Nephron (organoid): ENCODE measurements around the gene MLLT10.

Source experiments
- H3K27ac Mint-ChIP-seq, 3 experiments: 2 replicates each; pipeline ENCODE4 v1.8.0; 2020; ENCODE audit warnings: mixed read lengths in 3 of 3, mild to moderate bottlenecking in 2 of 3, moderate library complexity in 1 of 3
- H3K27me3 Mint-ChIP-seq: 2 replicates; pipeline ENCODE4 v1.8.0; 2021; ENCODE audit warnings: low read depth, mild to moderate bottlenecking, moderate library complexity, mixed read lengths
- H3K36me3 Mint-ChIP-seq: 2 replicates; pipeline ENCODE4 v1.8.0; 2020; ENCODE audit warnings: low read depth, mixed read lengths
- H3K4me1 Mint-ChIP-seq: 2 replicates; pipeline ENCODE4 v1.8.0; 2020; ENCODE audit warnings: mixed read lengths
- H3K4me3 Mint-ChIP-seq, 3 experiments: 2 replicates each; pipeline ENCODE4 v1.8.0; 2020; ENCODE audit warnings: mild to moderate bottlenecking in 3 of 3, mixed read lengths in 3 of 3, moderate library complexity in 2 of 3
- H3K9me3 Mint-ChIP-seq: 2 replicates; pipeline ENCODE4 v1.8.0; 2020; ENCODE audit warnings: mixed read lengths
- CTCF ChIP-seq, 3 experiments: fragments of 200-600 bp; sonication (generic); IDR thresholded peaks; one replicate each; pipeline ENCODE4 v1.5.0; 2021; ENCODE audit warnings: antibody characterized with exemption in 3 of 3; ENCODE audit not compliant: unreplicated experiment in 3 of 3

The MLLT10 gene

GRCh38 chr10:21699575-21699974 is 165.5 kb downstream of the MLLT10 start:
- Mint-ChIP-seq H3K36me3 (peaks cover 87% of the 10 kb centered on the region), H3K9me3 (peaks cover 46% of the 10 kb centered on the region), H3K4me3 (no peak overlapping the region), H3K27ac (no peak overlapping the region), H3K27me3 (no peaks in the 10 kb centered on the region), H3K4me1 (peaks cover 14% of the 10 kb centered on the region)
- TF ChIP-seq CTCF (IDR thresholded peaks at IDR 0.05; ENCODE audit: unreplicated experiment in 3 of 3), result no peak

GRCh38 chr10:21700474-21700873 is 166.4 kb downstream of the MLLT10 start:
- Mint-ChIP-seq H3K36me3 (peaks cover 84% of the 10 kb centered on the region), H3K9me3 (peaks cover 46% of the 10 kb centered on the region), H3K27me3 (no peaks in the 10 kb centered on the region), H3K4me3 (no peak overlapping the region), H3K27ac (no peak overlapping the region), H3K4me1 (peaks cover 9% of the 10 kb centered on the region)
- no peak for TF ChIP-seq CTCF (IDR thresholded peaks at IDR 0.05; ENCODE audit: unreplicated experiment in 3 of 3)

GRCh38 chr10:21702633-21703111 is 168.6 kb downstream of the MLLT10 start:
- H3K27me3 Mint-ChIP-seq, result no peaks in the 10 kb centered on the region
- H3K4me3 Mint-ChIP-seq, result no peak overlapping the region
- no peak for TF ChIP-seq CTCF (IDR thresholded peaks at IDR 0.05; ENCODE audit: unreplicated experiment in 3 of 3)
- peaks cover 13% of the 10 kb centered on the region for H3K4me1 Mint-ChIP-seq
- H3K27ac Mint-ChIP-seq, result no peak overlapping the region
- peaks cover 83% of the 10 kb centered on the region for H3K36me3 Mint-ChIP-seq
- H3K9me3 Mint-ChIP-seq, result peaks cover 44% of the 10 kb centered on the region

GRCh38 chr10:21705142-21705827 is 171.3 kb downstream of the MLLT10 start:
- Mint-ChIP-seq H3K36me3 (peaks cover 72% of the 10 kb centered on the region), H3K4me1 (peaks cover 13% of the 10 kb centered on the region), H3K27me3 (no peaks in the 10 kb centered on the region), H3K9me3 (peaks cover 23% of the 10 kb centered on the region), H3K4me3 (no peak overlapping the region), H3K27ac (no peak overlapping the region)
- no peak for TF ChIP-seq CTCF (IDR thresholded peaks at IDR 0.05; ENCODE audit: unreplicated experiment in 3 of 3)

GRCh38 chr10:21705828-21706176 is 171.8 kb downstream of the MLLT10 start:
- Mint-ChIP-seq H3K27me3 (no peaks in the 10 kb centered on the region), H3K27ac (no peak overlapping the region), H3K9me3 (peaks cover 17% of the 10 kb centered on the region), H3K4me3 (no peak overlapping the region), H3K4me1 (peaks cover 13% of the 10 kb centered on the region), H3K36me3 (peaks cover 70% of the 10 kb centered on the region)
- TF ChIP-seq CTCF (IDR thresholded peaks at IDR 0.05; ENCODE audit: unreplicated experiment in 3 of 3), result no peak

GRCh38 chr10:21707498-21707897 is 173.5 kb downstream of the MLLT10 start:
- peaks cover 66% of the 10 kb centered on the region for H3K36me3 Mint-ChIP-seq
- no peaks in the 10 kb centered on the region for H3K27me3 Mint-ChIP-seq

More at GRCh38 chr10:21707498-21707897, 173.5 kb downstream of the MLLT10 start:
- Mint-ChIP-seq H3K4me3 (no peak overlapping the region), H3K4me1 (peaks cover 14% of the 10 kb centered on the region), H3K9me3 (peaks cover 8% of the 10 kb centered on the region), H3K27ac (peak overlapping the region in 1 of 3 experiments; percentile 9)
- no peak for TF ChIP-seq CTCF (IDR thresholded peaks at IDR 0.05; ENCODE audit: unreplicated experiment in 3 of 3)
